Omental fat pad (tissue), 4 donors: ENCODE data around the gene GYS2. TPM values are rescaled to one million over a fixed set of nuclear protein-coding genes. Genes with fewer than 3 reads are reported as not detected.
"Not testable (repeated sequence)": the region's sequence is repeated elsewhere in the genome, so short reads cannot be mapped to it uniquely, and the experiment has no call there.

Experiments
- ATAC-seq: fragments of 150-250 bp; one replicate; pipeline ENCODE4 v1.9.1; 2016; ENCODE audit warnings: mild to moderate bottlenecking, moderate library complexity; ENCODE audit not compliant: low FRiP score
- DNase-seq: peaks from one replicate; pipeline ENCODE4 v3.0.0-alpha.2; 2019; ENCODE audit warnings: low spot score
- CTCF ChIP-seq, 3 donors: fragments of 450-650 bp; IDR thresholded peaks; one replicate each; pipeline ENCODE4 v1.5.1; 2016 to 2017; ENCODE audit warnings: antibody characterized with exemption in 3 of 3, mild to moderate bottlenecking in 3 of 3, moderate library complexity in 2 of 3
- total RNA-seq, 4 donors: library from RNA; depleted of rRNA; stranded (reverse); fragments of >200 nt; gene quantifications; one replicate each; pipeline ENCODE4 v1.1.0, GENCODE V29; 2016

The GYS2 gene
- total RNA-seq: 1 to 10 TPM in 1 of 4 donors, under 1 TPM in 3; 0.13 to 2.0 (median 0.45) TPM

DNA sequence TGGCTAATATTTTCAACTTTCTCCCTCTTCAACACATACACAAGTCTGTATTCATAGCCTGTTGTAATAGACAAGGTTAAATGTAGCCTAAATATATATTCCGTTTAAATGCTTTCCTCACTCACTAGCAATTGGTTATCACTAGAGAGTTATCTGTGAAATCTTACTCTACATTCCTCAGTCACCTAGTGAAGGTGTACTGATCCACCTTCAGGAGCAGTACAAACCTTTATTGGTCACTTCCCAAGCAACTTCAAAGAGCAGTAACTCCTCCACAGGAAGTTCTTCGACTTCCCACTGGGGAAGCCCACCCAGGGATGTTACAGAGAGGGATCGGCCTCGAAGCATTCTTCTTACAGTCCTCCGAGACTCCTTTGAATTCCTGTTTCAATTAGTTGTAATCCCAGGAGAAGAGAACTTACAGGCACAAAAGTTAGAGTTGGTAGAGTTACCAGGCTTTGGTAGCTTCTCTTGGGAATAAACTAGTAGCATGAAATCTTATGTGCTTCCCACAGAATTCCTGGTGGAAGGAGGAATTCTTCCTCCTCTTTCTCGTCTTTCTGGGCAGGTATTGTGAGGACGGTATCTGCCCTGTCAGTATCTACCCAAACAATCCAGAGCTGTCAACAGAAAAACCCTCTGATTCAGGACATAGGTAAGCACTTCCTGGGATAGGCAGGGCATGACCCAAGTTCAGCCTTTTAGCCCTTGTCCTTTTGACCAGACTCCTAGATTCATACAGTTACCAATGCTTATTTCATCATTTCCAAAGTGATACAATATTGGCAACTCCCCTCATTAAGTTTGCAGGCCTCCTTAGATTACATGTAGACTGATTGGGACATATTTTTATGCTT, at the start of gene GYS2:
Gene GYS2, minus strand, starts transcription at position 603 of the 857 bp plus-strand sequence. Its CDS starts 255 bp downstream, at position 348.
- no peak for ATAC-seq
- no peak for TF ChIP-seq CTCF (IDR thresholded peaks at IDR 0.05)
- no peak for DNase-seq

GRCh38 chr12:21651821-21652220, 47.2 kb upstream of the GYS2 start:
- TF ChIP-seq CTCF (IDR thresholded peaks at IDR 0.05): no peak
- ATAC-seq (no peak), DNase-seq (no peak)

GRCh38 chr12:21650997-21651396, 46.4 kb upstream of the GYS2 start:
- no peak for TF ChIP-seq CTCF (IDR thresholded peaks at IDR 0.05)
- DNase-seq (no peak), ATAC-seq (no peak)

- no peak for TF ChIP-seq CTCF (IDR thresholded peaks at IDR 0.05)
- ATAC-seq (no peak), DNase-seq (no peak)
Observed at GRCh38 chr12:21649034-21649433, 44.4 kb upstream of the GYS2 start.

DNA sequence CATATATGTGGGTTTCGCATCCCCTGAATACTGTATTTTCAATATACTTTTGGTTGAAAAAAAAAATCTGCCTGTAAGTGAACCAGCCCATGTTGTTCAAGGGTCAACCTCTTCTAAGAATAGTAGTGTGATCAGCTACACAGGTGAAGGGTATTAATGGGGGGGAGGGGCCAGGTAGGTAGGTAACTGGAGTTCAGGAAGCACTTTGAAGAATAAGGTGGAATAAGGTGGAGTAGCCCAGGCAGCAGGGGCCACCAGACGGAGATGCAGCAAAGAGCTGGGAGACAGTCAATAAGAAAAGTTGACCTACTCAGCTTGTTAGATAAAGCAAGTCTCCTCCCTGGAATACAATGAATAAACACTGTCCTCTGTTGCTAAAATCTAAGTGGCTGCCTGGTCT, 43.7 kb upstream of the GYS2 start:
- no peak for TF ChIP-seq CTCF (IDR thresholded peaks at IDR 0.05)
- ATAC-seq: no peak
- DNase-seq: no peak

- ATAC-seq: no peak
- no peak for TF ChIP-seq CTCF (IDR thresholded peaks at IDR 0.05)
- DNase-seq: no peak
Observed at GRCh38 chr12:21647179-21647578, 42.5 kb upstream of the GYS2 start.

DNA sequence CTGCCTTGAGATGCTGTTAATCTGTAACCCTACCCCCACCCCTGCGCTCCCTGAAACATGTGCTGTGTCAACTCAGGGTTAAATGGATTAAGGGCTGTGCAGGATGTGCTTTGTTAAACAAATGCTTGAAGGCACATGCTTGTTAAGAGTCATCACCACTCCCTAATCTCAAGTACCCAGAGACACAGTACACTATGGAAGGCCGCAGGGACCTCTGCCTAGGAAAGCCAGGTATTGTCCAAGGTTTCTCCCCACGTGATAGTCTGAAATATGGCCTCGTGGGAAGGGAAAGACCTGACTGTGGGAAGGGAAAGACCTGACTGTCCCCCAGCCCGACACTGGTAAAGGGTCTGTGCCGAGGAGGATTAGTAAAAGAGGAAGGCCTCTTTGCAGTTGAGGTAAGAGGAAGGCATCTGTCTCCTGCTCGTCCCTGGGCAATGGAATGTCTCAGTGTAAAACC, 40.4 kb upstream of the GYS2 start:
- ATAC-seq: not testable (repeated sequence)

More for the DNA sequence above, 40.4 kb upstream of the GYS2 start:
- DNase-seq: not testable (repeated sequence)
